Measurements from ENCODE around the gene THAP12. TPM values are rescaled to one million over a fixed set of nuclear protein-coding genes. Genes with fewer than 3 reads are reported as not detected.

Gene THAP12
- total and polyA plus RNA-seq, 2 experiments from 2014 or later, result 20.1 to 36.0 TPM

DNA sequence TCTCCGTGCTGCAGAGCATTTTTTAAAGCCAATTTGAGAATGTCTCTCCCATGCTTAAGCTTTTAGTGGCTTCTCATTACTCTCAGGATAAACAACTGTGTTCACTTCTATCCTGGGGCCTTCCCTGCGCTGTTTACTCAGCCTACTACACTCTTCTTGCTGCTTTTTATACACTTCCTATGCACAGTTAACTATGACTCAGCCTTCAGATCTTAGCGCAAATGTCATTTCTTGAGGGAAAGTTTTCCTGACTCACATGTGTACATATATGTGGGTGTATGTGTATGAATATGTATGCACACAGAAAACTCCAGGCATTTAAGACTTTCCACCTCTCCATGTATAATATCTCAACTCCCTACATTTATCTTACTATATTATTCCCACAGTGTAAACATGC, 9.8 kb downstream of the THAP12 start:
- no peaks in the 10 kb centered on the region for H3K27me3 ChIP-seq (ENCODE audit: insufficient read depth)
- no peak overlapping the region for H3K4me3 Mint-ChIP-seq

DNA sequence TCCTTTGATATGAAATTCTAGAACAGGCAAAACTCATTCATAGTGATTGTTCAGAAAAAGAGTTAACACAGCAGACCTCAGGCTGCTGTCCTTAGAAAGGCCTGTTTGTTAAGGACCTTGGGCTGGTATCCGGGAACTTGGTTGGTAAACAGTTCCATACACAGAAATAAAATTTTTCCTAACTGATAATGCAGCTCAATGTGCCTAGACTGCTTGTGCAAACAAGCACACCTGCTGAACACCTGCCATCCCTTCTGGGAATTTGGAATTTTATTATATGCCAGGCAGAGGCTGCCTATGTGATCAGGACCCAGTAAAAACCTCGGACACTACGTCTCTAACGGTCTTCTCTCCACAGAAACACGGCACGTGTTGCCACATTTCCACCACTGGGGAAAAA, 11.5 kb downstream of the THAP12 start:
- H3K27me3 Mint-ChIP-seq (ENCODE audit: insufficient read depth, low read depth, poor library complexity), result peaks cover 3% of the 10 kb centered on the region
- H3K27ac ChIP-seq (ENCODE audit: low read depth), result no peak overlapping the region
- peaks cover 26% of the 10 kb centered on the region for H4K20me1 ChIP-seq (replicated peaks; ENCODE audit: insufficient read depth)
- peak; percentile 34 for DNase-seq (ENCODE audit: low spot score)
- no peaks in the 10 kb centered on the region for H3K27me3 ChIP-seq (ENCODE audit: insufficient read depth)
- no peak overlapping the region for H3K4me3 Mint-ChIP-seq
- no peaks in the 10 kb centered on the region for H3K9me3 Mint-ChIP-seq
- no peak overlapping the region for H3K27ac Mint-ChIP-seq
- no peak overlapping the region for H3K4me2 ChIP-seq
- no peaks in the 10 kb centered on the region for H3K9me2 ChIP-seq (ENCODE audit: insufficient read depth)
- no peaks in the 10 kb centered on the region for H3K4me1 Mint-ChIP-seq
- no peak for TF ChIP-seq NANOG (IDR thresholded peaks at IDR 0.05; ENCODE audit: borderline replicate concordance)
- TF ChIP-seq, protein P1, sequence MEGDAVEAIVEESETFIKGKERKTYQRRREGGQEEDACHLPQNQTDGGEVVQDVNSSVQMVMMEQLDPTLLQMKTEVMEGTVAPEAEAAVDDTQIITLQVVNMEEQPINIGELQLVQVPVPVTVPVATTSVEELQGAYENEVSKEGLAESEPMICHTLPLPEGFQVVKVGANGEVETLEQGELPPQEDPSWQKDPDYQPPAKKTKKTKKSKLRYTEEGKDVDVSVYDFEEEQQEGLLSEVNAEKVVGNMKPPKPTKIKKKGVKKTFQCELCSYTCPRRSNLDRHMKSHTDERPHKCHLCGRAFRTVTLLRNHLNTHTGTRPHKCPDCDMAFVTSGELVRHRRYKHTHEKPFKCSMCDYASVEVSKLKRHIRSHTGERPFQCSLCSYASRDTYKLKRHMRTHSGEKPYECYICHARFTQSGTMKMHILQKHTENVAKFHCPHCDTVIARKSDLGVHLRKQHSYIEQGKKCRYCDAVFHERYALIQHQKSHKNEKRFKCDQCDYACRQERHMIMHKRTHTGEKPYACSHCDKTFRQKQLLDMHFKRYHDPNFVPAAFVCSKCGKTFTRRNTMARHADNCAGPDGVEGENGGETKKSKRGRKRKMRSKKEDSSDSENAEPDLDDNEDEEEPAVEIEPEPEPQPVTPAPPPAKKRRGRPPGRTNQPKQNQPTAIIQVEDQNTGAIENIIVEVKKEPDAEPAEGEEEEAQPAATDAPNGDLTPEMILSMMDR (conservative IDR thresholded peaks at IDR 0.05; ENCODE audit: low read depth in 2 of 2), result 0 out of 4 replicates have a peak, but pooled peaks of 1 of the 2 experiments have one; percentile 17
- no peak for TF ChIP-seq POLR2AphosphoS5 (IDR thresholded peaks at IDR 0.05; ENCODE audit: low read depth)
- TF ChIP-seq, protein P2, sequence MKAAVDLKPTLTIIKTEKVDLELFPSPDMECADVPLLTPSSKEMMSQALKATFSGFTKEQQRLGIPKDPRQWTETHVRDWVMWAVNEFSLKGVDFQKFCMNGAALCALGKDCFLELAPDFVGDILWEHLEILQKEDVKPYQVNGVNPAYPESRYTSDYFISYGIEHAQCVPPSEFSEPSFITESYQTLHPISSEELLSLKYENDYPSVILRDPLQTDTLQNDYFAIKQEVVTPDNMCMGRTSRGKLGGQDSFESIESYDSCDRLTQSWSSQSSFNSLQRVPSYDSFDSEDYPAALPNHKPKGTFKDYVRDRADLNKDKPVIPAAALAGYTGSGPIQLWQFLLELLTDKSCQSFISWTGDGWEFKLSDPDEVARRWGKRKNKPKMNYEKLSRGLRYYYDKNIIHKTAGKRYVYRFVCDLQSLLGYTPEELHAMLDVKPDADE (IDR thresholded peaks at IDR 0.05), result no peak
- peak; percentile 49; the same call in 2 of the 3 replicates for ATAC-seq
- H3K4me3 ChIP-seq, result no peak overlapping the region
- H3K79me2 ChIP-seq (replicated peaks; ENCODE audit: insufficient read depth), result peaks cover 100% of the 10 kb centered on the region
- H3F3A ChIP-seq (replicated peaks; ENCODE audit: low read depth), result no peaks in the 10 kb centered on the region
- 0 out of 3 replicates have a peak, but pooled peaks cover 1% of the 10 kb centered on the region for H3K36me3 Mint-ChIP-seq (ENCODE audit: low read depth)
- H3K36me3 ChIP-seq (ENCODE audit: insufficient read depth), result no peaks in the 10 kb centered on the region
- H3K4me1 ChIP-seq (ENCODE audit: insufficient read depth), result no peaks in the 10 kb centered on the region
- H2AFZ ChIP-seq, result no peak overlapping the region

More for the DNA sequence above, 9.8 kb downstream of the THAP12 start:
- no peaks in the 10 kb centered on the region for H3K36me3 Mint-ChIP-seq (ENCODE audit: low read depth)
- no peak overlapping the region; the same call in 1 of the 2 replicates for H3K27ac Mint-ChIP-seq
- H3K9me3 Mint-ChIP-seq, result no peaks in the 10 kb centered on the region
- Histone ChIP-seq H3F3A (replicated peaks; ENCODE audit: low read depth) (no peaks in the 10 kb centered on the region), H3K9me2 (ENCODE audit: insufficient read depth) (no peaks in the 10 kb centered on the region), H2AFZ (no peak overlapping the region), H3K36me3 (ENCODE audit: insufficient read depth) (no peaks in the 10 kb centered on the region), H3K4me3 (no peak overlapping the region), H4K20me1 (replicated peaks; ENCODE audit: insufficient read depth) (peaks cover 29% of the 10 kb centered on the region), H3K4me2 (no peak overlapping the region), H3K27ac (ENCODE audit: low read depth) (no peak overlapping the region), H3K4me1 (ENCODE audit: insufficient read depth) (0 out of 2 replicates have a peak, but pooled peaks cover 5% of the 10 kb centered on the region), H3K79me2 (replicated peaks; ENCODE audit: insufficient read depth) (peaks cover 100% of the 10 kb centered on the region)
- TF ChIP-seq STAT1 (IDR thresholded peaks at IDR 0.05; ENCODE audit: unreplicated experiment), result no peak
- no peak for ATAC-seq
- peaks cover 3% of the 10 kb centered on the region for H3K27me3 Mint-ChIP-seq (ENCODE audit: insufficient read depth, low read depth, poor library complexity)
- peaks cover 8% of the 10 kb centered on the region; the same call in 2 of the 3 replicates for H3K4me1 Mint-ChIP-seq
- DNase-seq (ENCODE audit: low spot score), result no peak

DNA sequence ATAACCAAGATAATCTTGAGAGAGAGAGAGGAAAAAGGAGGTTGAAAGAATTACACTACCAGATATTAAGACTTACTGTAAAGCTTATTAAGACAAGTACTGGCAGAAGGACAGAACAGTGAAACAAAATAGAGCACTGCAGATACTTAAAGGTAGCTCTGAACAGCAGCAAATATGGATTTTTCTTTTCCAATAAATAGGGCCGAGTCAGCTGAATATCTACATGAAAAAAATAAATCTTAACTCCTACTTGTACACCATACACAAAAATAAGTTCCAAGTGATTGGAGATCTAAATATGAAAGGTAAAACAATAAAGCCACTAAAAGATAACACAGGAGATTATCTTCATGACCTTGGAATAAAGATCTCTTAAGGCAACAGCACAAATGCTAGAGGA, 12.4 kb downstream of the THAP12 start:
- Histone ChIP-seq H3K36me3 (ENCODE audit: insufficient read depth) (no peaks in the 10 kb centered on the region), H3K4me2 (no peak overlapping the region), H3K4me3 (no peak overlapping the region), H3K79me2 (replicated peaks; ENCODE audit: insufficient read depth) (peaks cover 94% of the 10 kb centered on the region), H2AFZ (no peak overlapping the region), H4K20me1 (replicated peaks; ENCODE audit: insufficient read depth) (peaks cover 24% of the 10 kb centered on the region), H3K4me1 (ENCODE audit: insufficient read depth) (no peaks in the 10 kb centered on the region), H3K27ac (ENCODE audit: low read depth) (no peak overlapping the region), H3K9me2 (ENCODE audit: insufficient read depth) (no peaks in the 10 kb centered on the region), H3F3A (replicated peaks; ENCODE audit: low read depth) (no peaks in the 10 kb centered on the region), H3K27me3 (ENCODE audit: insufficient read depth) (no peaks in the 10 kb centered on the region)
- no peak overlapping the region for H3K27ac Mint-ChIP-seq
- peaks cover 3% of the 10 kb centered on the region for H3K27me3 Mint-ChIP-seq (ENCODE audit: insufficient read depth, low read depth, poor library complexity)
- H3K9me3 Mint-ChIP-seq, result no peaks in the 10 kb centered on the region
- DNase-seq (ENCODE audit: low spot score) (no peak), ATAC-seq (no peak)
- H3K36me3 Mint-ChIP-seq (ENCODE audit: low read depth), result 0 out of 3 replicates have a peak, but pooled peaks cover 3% of the 10 kb centered on the region
- H3K4me1 Mint-ChIP-seq, result no peaks in the 10 kb centered on the region
- no peak overlapping the region for H3K4me3 Mint-ChIP-seq
- TF ChIP-seq POLR2AphosphoS5 (IDR thresholded peaks at IDR 0.05; ENCODE audit: low read depth) (no peak), NANOG (IDR thresholded peaks at IDR 0.05; ENCODE audit: borderline replicate concordance) (no peak)
- TF ChIP-seq, protein P3, sequence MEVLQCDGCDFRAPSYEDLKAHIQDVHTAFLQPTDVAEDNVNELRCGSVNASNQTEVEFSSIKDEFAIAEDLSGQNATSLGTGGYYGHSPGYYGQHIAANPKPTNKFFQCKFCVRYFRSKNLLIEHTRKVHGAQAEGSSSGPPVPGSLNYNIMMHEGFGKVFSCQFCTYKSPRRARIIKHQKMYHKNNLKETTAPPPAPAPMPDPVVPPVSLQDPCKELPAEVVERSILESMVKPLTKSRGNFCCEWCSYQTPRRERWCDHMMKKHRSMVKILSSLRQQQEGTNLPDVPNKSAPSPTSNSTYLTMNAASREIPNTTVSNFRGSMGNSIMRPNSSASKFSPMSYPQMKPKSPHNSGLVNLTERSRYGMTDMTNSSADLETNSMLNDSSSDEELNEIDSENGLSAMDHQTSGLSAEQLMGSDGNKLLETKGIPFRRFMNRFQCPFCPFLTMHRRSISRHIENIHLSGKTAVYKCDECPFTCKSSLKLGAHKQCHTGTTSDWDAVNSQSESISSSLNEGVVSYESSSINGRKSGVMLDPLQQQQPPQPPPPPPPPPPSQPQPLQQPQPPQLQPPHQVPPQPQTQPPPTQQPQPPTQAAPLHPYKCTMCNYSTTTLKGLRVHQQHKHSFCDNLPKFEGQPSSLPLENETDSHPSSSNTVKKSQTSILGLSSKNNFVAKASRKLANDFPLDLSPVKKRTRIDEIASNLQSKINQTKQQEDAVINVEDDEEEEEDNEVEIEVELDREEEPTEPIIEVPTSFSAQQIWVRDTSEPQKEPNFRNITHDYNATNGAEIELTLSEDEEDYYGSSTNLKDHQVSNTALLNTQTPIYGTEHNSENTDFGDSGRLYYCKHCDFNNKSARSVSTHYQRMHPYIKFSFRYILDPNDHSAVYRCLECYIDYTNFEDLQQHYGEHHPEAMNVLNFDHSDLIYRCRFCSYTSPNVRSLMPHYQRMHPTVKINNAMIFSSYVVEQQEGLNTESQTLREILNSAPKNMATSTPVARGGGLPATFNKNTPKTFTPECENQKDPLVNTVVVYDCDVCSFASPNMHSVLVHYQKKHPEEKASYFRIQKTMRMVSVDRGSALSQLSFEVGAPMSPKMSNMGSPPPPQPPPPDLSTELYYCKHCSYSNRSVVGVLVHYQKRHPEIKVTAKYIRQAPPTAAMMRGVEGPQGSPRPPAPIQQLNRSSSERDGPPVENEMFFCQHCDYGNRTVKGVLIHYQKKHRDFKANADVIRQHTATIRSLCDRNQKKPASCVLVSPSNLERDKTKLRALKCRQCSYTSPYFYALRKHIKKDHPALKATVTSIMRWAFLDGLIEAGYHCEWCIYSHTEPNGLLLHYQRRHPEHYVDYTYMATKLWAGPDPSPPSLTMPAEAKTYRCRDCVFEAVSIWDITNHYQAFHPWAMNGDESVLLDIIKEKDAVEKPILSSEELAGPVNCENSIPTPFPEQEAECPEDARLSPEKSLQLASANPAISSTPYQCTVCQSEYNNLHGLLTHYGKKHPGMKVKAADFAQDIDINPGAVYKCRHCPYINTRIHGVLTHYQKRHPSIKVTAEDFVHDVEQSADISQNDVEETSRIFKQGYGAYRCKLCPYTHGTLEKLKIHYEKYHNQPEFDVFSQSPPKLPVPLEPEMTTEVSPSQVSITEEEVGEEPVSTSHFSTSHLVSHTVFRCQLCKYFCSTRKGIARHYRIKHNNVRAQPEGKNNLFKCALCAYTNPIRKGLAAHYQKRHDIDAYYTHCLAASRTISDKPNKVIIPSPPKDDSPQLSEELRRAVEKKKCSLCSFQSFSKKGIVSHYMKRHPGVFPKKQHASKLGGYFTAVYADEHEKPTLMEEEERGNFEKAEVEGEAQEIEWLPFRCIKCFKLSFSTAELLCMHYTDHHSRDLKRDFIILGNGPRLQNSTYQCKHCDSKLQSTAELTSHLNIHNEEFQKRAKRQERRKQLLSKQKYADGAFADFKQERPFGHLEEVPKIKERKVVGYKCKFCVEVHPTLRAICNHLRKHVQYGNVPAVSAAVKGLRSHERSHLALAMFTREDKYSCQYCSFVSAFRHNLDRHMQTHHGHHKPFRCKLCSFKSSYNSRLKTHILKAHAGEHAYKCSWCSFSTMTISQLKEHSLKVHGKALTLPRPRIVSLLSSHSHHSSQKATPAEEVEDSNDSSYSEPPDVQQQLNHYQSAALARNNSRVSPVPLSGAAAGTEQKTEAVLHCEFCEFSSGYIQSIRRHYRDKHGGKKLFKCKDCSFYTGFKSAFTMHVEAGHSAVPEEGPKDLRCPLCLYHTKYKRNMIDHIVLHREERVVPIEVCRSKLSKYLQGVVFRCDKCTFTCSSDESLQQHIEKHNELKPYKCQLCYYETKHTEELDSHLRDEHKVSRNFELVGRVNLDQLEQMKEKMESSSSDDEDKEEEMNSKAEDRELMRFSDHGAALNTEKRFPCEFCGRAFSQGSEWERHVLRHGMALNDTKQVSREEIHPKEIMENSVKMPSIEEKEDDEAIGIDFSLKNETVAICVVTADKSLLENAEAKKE (CRISPR knock-in tag; IDR thresholded peaks at IDR 0.05), result no peak
